H9 (cell line): ENCODE data around the gene CLEC1A. TPM values are rescaled to one million over a fixed set of nuclear protein-coding genes. Genes with fewer than 3 reads are reported as not detected.

Experiments
- DNase-seq: peaks from one replicate; pipeline ENCODE4 v3.0.0-alpha.2; 2017
- H2AFZ ChIP-seq: one replicate; pipeline ENCODE4 v1.6.1; 2013; ENCODE audit warnings: mild to moderate bottlenecking, low read length, control low read depth, moderate library complexity
- H2AK5ac ChIP-seq: 2 replicates; pipeline ENCODE4 v1.6.1; 2013; ENCODE audit warnings: low read length, control low read depth, mixed read lengths; ENCODE audit not compliant: insufficient read length
- H2BK120ac ChIP-seq: one replicate; pipeline ENCODE4 v1.6.1; 2013; ENCODE audit warnings: low read depth, mild to moderate bottlenecking, low read length, control low read depth, inconsistent platforms; ENCODE audit not compliant: poor library complexity, severe bottlenecking
- H2BK12ac ChIP-seq: 2 replicates; pipeline ENCODE4 v1.6.1; 2013; ENCODE audit warnings: low read length, control low read depth, mixed read lengths, low read depth; ENCODE audit not compliant: insufficient read length
- H2BK15ac ChIP-seq: 2 replicates; pipeline ENCODE4 v1.6.1; 2013; ENCODE audit warnings: low read depth, low read length, control low read depth
- H2BK20ac ChIP-seq: one replicate; pipeline ENCODE4 v1.6.1; 2013; ENCODE audit warnings: low read depth, mild to moderate bottlenecking, low read length, control low read depth, inconsistent platforms; ENCODE audit not compliant: poor library complexity, severe bottlenecking
- H2BK5ac ChIP-seq: 2 replicates; pipeline ENCODE4 v1.6.1; 2013; ENCODE audit warnings: low read length, control low read depth, mixed read lengths; ENCODE audit not compliant: insufficient read length
- H3K14ac ChIP-seq: 2 replicates; pipeline ENCODE4 v1.6.1; 2013; ENCODE audit warnings: low read length, control low read depth; ENCODE audit not compliant: insufficient read depth
- H3K18ac ChIP-seq: 2 replicates; pipeline ENCODE4 v1.6.1; 2013; ENCODE audit warnings: low read depth, mild to moderate bottlenecking, mixed read lengths, low read length, control low read depth; ENCODE audit not compliant: insufficient read length
- H3K23ac ChIP-seq: 2 replicates; pipeline ENCODE4 v1.6.1; 2013; ENCODE audit warnings: low read length, control low read depth, mixed read lengths, low read depth; ENCODE audit not compliant: insufficient read length
- H3K23me2 ChIP-seq: 2 replicates; pipeline ENCODE4 v1.6.1; 2013; ENCODE audit warnings: low read depth, mild to moderate bottlenecking, mixed read lengths, low read length, control low read depth; ENCODE audit not compliant: insufficient read length, poor library complexity, severe bottlenecking
- H3K27ac ChIP-seq: 2 replicates; pipeline ENCODE4 v1.5.1; 2013; ENCODE audit warnings: low read length, control low read depth, mixed read lengths, low read depth; ENCODE audit not compliant: insufficient read length
- H3K27me3 ChIP-seq: 2 replicates; pipeline ENCODE4 v1.6.1; 2013; ENCODE audit warnings: low read length, control low read depth, inconsistent platforms; ENCODE audit not compliant: insufficient read depth
- H3K4ac ChIP-seq: 2 replicates; pipeline ENCODE4 v1.6.1; 2013; ENCODE audit warnings: low read depth, mild to moderate bottlenecking, control low read depth, inconsistent platforms, low read length, moderate library complexity
- H3K4me1 ChIP-seq: 2 replicates; pipeline ENCODE4 v1.6.1; 2013; ENCODE audit warnings: low read length, control low read depth, inconsistent platforms; ENCODE audit not compliant: insufficient read depth
- H3K4me2 ChIP-seq: 2 replicates; pipeline ENCODE4 v1.6.1; 2013; ENCODE audit warnings: low read length, control low read depth, mixed read lengths; ENCODE audit not compliant: insufficient read length, insufficient read depth
- H3K56ac ChIP-seq: 2 replicates; pipeline ENCODE4 v1.6.1; 2013; ENCODE audit warnings: low read depth, mild to moderate bottlenecking, mixed read lengths, low read length, control low read depth; ENCODE audit not compliant: insufficient read length
- H3K79me1 ChIP-seq: 2 replicates; pipeline ENCODE4 v1.6.1; 2013; ENCODE audit warnings: low read depth, mild to moderate bottlenecking, moderate library complexity, low read length, control low read depth, inconsistent platforms; ENCODE audit not compliant: insufficient read depth, poor library complexity, severe bottlenecking
- H3K79me2 ChIP-seq: 2 replicates; pipeline ENCODE4 v1.6.1; 2013; ENCODE audit warnings: low read length, control low read depth, inconsistent platforms; ENCODE audit not compliant: insufficient read depth
- H3K9ac ChIP-seq: 2 replicates; pipeline ENCODE4 v1.6.1; 2013; ENCODE audit warnings: low read length, control low read depth, mixed read lengths; ENCODE audit not compliant: insufficient read length; ENCODE audit errors: extremely low read depth
- H3K9me3 ChIP-seq: one replicate; pipeline ENCODE4 v1.6.1; 2013; ENCODE audit warnings: low read depth, low read length, inconsistent platforms; ENCODE audit not compliant: control insufficient read depth
- H3T11ph ChIP-seq: one replicate; pipeline ENCODE4 v1.6.1; 2013; ENCODE audit warnings: mild to moderate bottlenecking, low read length, control low read depth, inconsistent platforms
- H4K20me1 ChIP-seq: one replicate; pipeline ENCODE4 v1.6.1; 2013; ENCODE audit not compliant: control insufficient read depth, insufficient read length, insufficient read depth
- H4K5ac ChIP-seq: 2 replicates; pipeline ENCODE4 v1.6.1; 2013; ENCODE audit warnings: low read depth, mild to moderate bottlenecking, mixed read lengths, low read length, control low read depth; ENCODE audit not compliant: insufficient read length
- H4K8ac ChIP-seq: replicated peaks from 2 replicates; pipeline ENCODE4 v1.6.1; 2013; ENCODE audit warnings: low read length, control low read depth, mixed read lengths, low read depth; ENCODE audit not compliant: insufficient read length
- H4K91ac ChIP-seq: 2 replicates; pipeline ENCODE4 v1.6.1; 2013; ENCODE audit warnings: low read depth, mild to moderate bottlenecking, moderate library complexity, mixed read lengths, low read length, control low read depth; ENCODE audit not compliant: insufficient read length
- H3K27ac Mint-ChIP-seq, 3 experiments: 2 replicates in 2 of 3; 3 replicates in 1 of 3; pipeline ENCODE4 v1.8.0; 2020 to 2021; ENCODE audit warnings: mixed read lengths in 3 of 3, mild to moderate bottlenecking in 1 of 3, moderate library complexity in 1 of 3
- H3K27me3 Mint-ChIP-seq: 2 replicates; pipeline ENCODE4 v1.8.0; 2021; ENCODE audit warnings: low read depth, mild to moderate bottlenecking, moderate library complexity, mixed read lengths
- H3K36me3 Mint-ChIP-seq, 3 experiments: 2 replicates in 2 of 3; 3 replicates in 1 of 3; pipeline ENCODE4 v1.8.0; 2020 to 2021; ENCODE audit warnings: low read depth in 3 of 3, mixed read lengths in 3 of 3; ENCODE audit not compliant: insufficient read depth in 1 of 3
- H3K4me1 Mint-ChIP-seq, 2 experiments: 2 replicates each; pipeline ENCODE4 v1.8.0; 2020; ENCODE audit warnings: mixed read lengths in 2 of 2
- H3K4me3 Mint-ChIP-seq, 2 experiments: 2 replicates in 1 of 2; 3 replicates in 1 of 2; pipeline ENCODE4 v1.8.0; 2020 to 2021; ENCODE audit warnings: mild to moderate bottlenecking in 2 of 2, mixed read lengths in 2 of 2, moderate library complexity in 1 of 2
- H3K9me3 Mint-ChIP-seq, 2 experiments: 2 replicates in 1 of 2; 3 replicates in 1 of 2; pipeline ENCODE4 v1.8.0; 2020; ENCODE audit warnings: mild to moderate bottlenecking in 2 of 2, mixed read lengths in 2 of 2, moderate library complexity in 1 of 2
- total RNA-seq: library from RNA; stranded (reverse); gene quantifications from 2 replicates; pipeline ENCODE4 v1.2.1, GENCODE V29; 2021
- TF ChIP-seq, protein P1 (sequence below): fragments of 200-600 bp; sonication (generic); conservative IDR thresholded peaks from 3 replicates; pipeline ENCODE4 v1.8.0; 2021; ENCODE audit warnings: antibody characterized with exemption, mild to moderate bottlenecking

Gene CLEC1A
- total RNA-seq, 1 experiment from 2014 or later: not detected

DNA sequence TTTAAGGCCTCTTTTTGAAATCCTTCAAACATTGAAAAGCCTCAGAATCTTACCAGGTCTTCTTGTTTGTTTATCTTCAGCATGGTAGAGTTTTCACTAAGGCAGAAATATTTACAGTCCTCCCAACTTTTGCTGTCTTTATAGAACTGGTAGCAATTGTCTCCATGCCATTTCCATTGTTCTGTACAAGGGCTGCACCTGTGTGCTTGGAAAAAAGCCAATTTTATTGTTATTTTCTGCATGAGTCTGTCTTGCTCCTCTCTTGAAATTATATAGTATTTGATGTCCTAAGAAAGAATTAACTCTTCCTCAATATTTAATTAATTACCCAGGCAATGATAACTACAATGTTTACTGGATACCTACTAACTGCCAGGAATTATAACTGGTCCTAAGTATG lies 23.3 kb downstream of the CLEC1A start:
- no peak overlapping the region for H2AFZ ChIP-seq
- Mint-ChIP-seq H3K9me3 (no peaks in the 10 kb centered on the region), H3K4me1 (no peaks in the 10 kb centered on the region), H3K27ac (no peak overlapping the region), H3K27me3 (no peaks in the 10 kb centered on the region), H3K4me3 (no peak overlapping the region), H3K36me3 (no peaks in the 10 kb centered on the region)
- DNase-seq: no peak
- no peak overlapping the region for H3K56ac ChIP-seq
- H2BK15ac ChIP-seq: no peak overlapping the region
- no peak overlapping the region for H3K27ac ChIP-seq
- no peak overlapping the region for H2AK5ac ChIP-seq
- no peak overlapping the region for H2BK120ac ChIP-seq
- H3K4ac ChIP-seq: no peak overlapping the region
- no peak overlapping the region for H3K18ac ChIP-seq
- no peaks in the 10 kb centered on the region for H4K20me1 ChIP-seq
- no peaks in the 10 kb centered on the region; the same call in 1 of the 2 replicates for H3K27me3 ChIP-seq
- TF ChIP-seq, protein P1, sequence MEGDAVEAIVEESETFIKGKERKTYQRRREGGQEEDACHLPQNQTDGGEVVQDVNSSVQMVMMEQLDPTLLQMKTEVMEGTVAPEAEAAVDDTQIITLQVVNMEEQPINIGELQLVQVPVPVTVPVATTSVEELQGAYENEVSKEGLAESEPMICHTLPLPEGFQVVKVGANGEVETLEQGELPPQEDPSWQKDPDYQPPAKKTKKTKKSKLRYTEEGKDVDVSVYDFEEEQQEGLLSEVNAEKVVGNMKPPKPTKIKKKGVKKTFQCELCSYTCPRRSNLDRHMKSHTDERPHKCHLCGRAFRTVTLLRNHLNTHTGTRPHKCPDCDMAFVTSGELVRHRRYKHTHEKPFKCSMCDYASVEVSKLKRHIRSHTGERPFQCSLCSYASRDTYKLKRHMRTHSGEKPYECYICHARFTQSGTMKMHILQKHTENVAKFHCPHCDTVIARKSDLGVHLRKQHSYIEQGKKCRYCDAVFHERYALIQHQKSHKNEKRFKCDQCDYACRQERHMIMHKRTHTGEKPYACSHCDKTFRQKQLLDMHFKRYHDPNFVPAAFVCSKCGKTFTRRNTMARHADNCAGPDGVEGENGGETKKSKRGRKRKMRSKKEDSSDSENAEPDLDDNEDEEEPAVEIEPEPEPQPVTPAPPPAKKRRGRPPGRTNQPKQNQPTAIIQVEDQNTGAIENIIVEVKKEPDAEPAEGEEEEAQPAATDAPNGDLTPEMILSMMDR: no peak
- no peaks in the 10 kb centered on the region for H3K79me2 ChIP-seq
- no peak overlapping the region for H4K8ac ChIP-seq
- no peak overlapping the region for H2BK12ac ChIP-seq
- H3K23me2 ChIP-seq: no peaks in the 10 kb centered on the region
- no peak overlapping the region for H3K9ac ChIP-seq
- no peak overlapping the region for H3T11ph ChIP-seq
- H3K4me2 ChIP-seq: no peak overlapping the region
- no peak overlapping the region for H3K14ac ChIP-seq
- no peaks in the 10 kb centered on the region for H3K4me1 ChIP-seq
- no peaks in the 10 kb centered on the region for H3K9me3 ChIP-seq
- H2BK20ac ChIP-seq: no peak overlapping the region
- H3K23ac ChIP-seq: no peak overlapping the region
- no peaks in the 10 kb centered on the region for H3K79me1 ChIP-seq
- H4K5ac ChIP-seq: no peak overlapping the region
- H4K91ac ChIP-seq: no peak overlapping the region
- no peak overlapping the region for H2BK5ac ChIP-seq
